ENCODE results near the gene GNAQ. TPM values are rescaled to one million over a fixed set of nuclear protein-coding genes. Genes with fewer than 3 reads are reported as not detected.
"Not testable (repeated sequence)": the region's sequence is repeated elsewhere in the genome, so short reads cannot be mapped to it uniquely, and the experiment has no call there.

Gene GNAQ
- total RNA-seq, 1 experiment from 2014 or later: 7.7 TPM

GRCh38 chr9:77906991-77907390 lies 124.6 kb downstream of the GNAQ start:
- DNase-seq (ENCODE audit: low spot score): no peak

DNA sequence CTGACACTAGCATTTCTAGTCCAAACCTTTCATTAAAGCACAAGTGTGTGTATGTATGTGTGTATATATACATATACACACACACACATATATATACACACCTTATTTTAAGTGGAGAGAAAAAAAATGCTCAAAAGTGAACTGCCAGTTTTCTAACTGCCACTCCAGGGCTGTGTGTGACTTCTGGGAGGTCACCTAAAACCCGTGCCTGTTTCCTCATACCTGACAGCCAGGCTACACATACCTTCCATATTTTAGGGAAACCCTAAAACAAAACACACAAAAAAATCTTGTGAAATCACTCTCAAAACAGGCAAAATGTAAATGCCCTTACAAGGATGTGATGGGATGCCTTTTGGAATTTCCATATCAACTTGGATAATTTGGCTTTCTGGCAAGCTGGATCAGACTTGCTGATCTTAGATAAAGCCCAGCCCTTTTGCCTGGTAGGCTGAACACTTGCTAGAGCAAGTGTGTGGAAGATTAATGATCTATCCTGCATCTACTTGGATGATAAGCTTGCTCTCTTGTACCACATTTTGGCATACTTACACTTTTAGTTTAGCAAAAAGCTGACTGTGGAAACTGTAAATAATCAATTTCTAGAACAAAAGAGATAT lies 127.8 kb downstream of the GNAQ start:
- DNase-seq (ENCODE audit: low spot score): no peak

DNA sequence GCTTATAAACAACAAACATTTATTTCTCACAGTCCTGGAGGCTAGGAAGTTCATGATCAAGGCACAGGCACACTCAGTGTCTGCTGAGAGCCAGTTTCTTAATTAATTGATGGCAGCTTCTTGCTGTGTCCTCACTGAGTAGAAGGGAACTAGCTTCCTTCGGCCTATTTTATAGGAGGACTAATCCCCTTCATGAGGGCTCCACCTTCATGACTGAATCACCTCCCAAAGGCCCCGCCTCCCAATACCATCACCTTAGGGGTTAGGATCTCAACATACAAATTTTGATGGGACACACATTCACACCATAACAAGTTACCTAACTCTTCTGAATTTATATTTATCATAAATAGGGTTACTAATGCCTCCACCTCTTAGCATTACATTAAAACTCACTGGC lies 129.8 kb downstream of the GNAQ start:
- no peak for DNase-seq (ENCODE audit: low spot score)

- no peak for DNase-seq (ENCODE audit: low spot score)
Measured at GRCh38 chr9:77901018-77901417, 130.6 kb downstream of the GNAQ start.

GRCh38 chr9:77899679-77900354 lies 131.8 kb downstream of the GNAQ start:
- peak; percentile 27 for DNase-seq (ENCODE audit: low spot score)

- DNase-seq (ENCODE audit: low spot score): no peak
Measured at GRCh38 chr9:77898864-77899263, 132.7 kb downstream of the GNAQ start.

- DNase-seq (ENCODE audit: low spot score): peak; percentile 12
Measured at GRCh38 chr9:77896938-77897667, 134.5 kb downstream of the GNAQ start.

GRCh38 chr9:77896269-77896937 lies 135.2 kb downstream of the GNAQ start:
- no peak for DNase-seq (ENCODE audit: low spot score)

- DNase-seq (ENCODE audit: low spot score): no peak
Measured at GRCh38 chr9:77893706-77894105, 137.9 kb downstream of the GNAQ start.

- DNase-seq (ENCODE audit: low spot score): no peak
Measured at GRCh38 chr9:77892955-77893514, 138.6 kb downstream of the GNAQ start.

DNA sequence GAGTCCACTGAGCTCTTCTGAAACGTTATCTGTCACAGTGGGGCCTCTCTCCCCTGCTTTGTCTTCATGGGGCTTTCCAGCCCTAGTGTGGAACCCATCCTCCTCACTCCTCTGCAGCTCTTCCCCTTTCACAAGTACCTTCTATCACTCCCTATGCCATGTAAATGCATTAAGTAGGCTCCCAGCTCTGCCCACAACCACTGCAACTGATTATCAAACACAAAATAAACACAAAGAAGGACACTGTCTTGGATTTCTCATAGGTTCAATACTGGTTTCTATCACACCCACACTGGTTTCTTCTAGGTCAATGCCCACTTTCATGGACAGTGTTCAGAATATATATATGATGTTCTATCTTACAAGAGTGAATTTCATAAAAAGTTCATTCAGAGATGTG lies 139.4 kb downstream of the GNAQ start:
- DNase-seq (ENCODE audit: low spot score): no peak

DNA sequence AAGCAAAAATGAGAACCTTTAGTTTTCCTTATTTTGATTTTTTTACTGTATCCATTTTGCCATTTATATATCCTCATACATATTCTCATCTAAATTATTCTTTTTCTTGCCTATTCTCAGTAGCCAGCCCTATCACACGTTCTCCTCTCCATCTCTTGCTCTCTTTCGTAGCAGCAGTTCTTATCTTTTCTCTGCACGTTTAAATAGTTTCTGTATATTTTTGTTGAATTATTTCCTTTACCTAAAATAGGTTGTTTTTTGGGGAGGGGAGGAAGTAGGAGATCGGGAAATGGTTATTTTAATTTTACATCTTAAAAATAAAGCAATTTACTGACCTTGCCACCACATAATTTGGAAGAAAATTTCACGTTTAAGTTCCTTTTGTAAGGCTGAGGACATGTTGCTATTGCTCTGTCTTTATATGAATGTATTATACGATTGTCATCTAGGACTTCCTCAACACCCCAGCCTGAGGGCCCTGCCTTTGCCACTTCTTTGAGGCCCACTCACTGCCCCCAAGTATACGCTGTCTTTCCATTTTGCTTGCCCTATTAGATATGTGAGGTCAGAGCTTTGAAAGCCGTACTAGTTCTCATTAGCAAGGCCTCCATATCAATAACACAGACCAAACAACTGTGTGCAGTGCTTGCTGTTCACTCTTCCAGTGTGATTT lies 140.3 kb downstream of the GNAQ start:
- DNase-seq (ENCODE audit: low spot score): no peak

GRCh38 chr9:77887662-77888061 lies 143.9 kb downstream of the GNAQ start:
- DNase-seq (ENCODE audit: low spot score): no peak

GRCh38 chr9:77885104-77885672 lies 146.4 kb downstream of the GNAQ start:
- DNase-seq (ENCODE audit: low spot score): no peak

DNA sequence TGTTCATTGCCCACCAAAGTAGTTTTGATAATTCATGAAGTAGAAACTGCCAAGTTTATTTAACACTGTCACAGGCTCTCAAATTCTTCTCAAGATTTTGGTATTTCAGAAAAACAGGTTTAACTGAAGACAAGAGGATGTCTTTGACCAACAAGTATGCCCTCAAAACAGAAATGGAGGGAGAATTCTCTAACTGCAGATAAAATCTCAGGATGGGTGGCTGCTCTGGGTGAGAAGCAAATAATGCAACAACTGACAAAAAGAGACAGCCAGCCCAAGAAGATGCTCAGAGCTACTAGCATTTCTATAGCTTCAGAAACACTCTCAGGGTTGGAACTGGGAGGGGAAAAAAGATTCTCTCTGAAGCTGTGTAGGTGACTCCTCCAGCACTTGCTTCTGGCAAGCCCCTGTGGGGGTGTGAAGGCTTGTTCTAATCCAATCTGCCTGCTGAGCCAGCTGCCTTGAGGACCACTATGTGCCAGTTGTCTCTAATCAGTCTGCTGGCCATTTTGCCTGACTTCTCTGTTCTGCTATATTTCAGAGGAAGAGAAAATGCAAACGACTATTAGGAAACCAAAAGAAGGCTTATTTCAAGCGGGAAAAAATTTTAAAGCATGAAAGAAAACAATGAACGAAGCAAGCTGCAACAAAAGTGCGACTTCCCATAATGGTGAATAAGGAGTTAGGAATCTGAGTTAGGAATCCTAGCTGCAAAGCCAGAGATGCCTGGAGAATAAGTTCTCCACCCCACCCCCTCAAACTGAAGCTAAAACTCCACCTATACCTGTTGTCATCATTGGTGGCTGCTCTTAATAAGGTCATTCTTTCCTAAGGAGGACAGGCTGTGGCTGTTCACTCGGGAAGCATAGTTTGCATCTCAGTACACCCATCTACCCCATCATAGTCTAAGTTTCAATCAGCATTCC lies 147.5 kb downstream of the GNAQ start:
- no peak for DNase-seq (ENCODE audit: low spot score)

DNA sequence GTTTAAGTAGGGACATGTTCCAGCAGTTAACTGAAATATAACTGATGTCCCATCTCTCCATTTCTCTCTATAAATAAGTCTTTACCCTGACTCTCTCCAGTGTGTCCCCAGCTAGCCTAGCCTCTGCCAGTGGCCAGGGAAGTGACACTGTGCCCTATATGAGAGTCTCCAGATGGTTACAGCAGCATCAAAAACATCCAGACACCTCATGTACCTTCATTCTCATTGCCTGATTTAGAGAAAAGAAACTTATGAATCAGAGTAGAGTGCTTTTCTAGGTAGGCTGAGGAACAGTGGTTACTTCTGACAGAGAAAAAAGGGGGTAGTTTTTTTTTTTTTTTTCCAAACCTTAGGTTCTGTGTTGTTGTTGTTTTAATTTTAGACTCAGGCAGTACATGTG lies 148.5 kb downstream of the GNAQ start:
- DNase-seq (ENCODE audit: low spot score): no peak

DNA sequence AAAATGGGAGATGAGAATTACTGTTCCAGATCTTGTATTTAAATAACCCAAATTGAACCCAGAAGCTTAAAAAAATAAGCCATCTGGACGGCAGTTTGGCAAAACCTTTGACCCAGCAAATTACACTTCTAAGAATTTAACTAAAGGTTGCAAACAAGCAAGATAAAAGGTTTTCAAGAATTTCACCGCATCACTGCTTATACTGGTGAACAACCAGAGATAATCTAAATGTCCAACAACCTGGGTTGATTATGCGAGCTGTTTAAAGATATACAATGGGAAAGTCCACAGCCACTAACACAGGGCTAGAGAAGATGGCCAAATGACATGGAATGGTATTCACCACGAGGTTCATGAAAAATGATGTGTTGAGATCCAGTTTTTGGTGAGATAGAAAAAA lies 149.3 kb downstream of the GNAQ start:
- no peak for DNase-seq (ENCODE audit: low spot score)

- DNase-seq (ENCODE audit: low spot score): not testable (repeated sequence)
Measured at GRCh38 chr9:77881634-77882033, 150.0 kb downstream of the GNAQ start.

GRCh38 chr9:77881111-77881510 lies 150.5 kb downstream of the GNAQ start:
- no peak for DNase-seq (ENCODE audit: low spot score)

- peak; percentile 77 for DNase-seq (ENCODE audit: low spot score)
Measured at GRCh38 chr9:77879437-77879943, 152.1 kb downstream of the GNAQ start.
